OCI-LY7 (cell line): Measurements from ENCODE around the gene MYBL2.

Source experiments
- CTCF ChIP-seq: fragments of 200-600 bp; sonication (generic); conservative IDR thresholded peaks from 2 replicates; pipeline ENCODE4 v1.5.1; 2014; ENCODE audit warnings: mild to moderate bottlenecking, antibody characterized with exemption, low read length, moderate library complexity, mixed read lengths
- EZH2phosphoT487 ChIP-seq: fragments of 200-600 bp; sonication (generic); IDR thresholded peaks from 2 replicates; pipeline ENCODE4 v1.6.1; 2018; ENCODE audit warnings: low read depth, borderline replicate concordance, mild to moderate bottlenecking, mixed run types, antibody characterized with exemption, low read length, moderate library complexity, mixed read lengths

- TF ChIP-seq CTCF (no peak), EZH2phosphoT487 (no peak)
Observed at GRCh38 chr20:43723735-43724134, 56.8 kb downstream of the MYBL2 start.
